Prostate gland (tissue), 2 donors: ENCODE measurements around the gene CNTNAP2.

Experiments used
- POLR2AphosphoS5 ChIP-seq: sonication (generic); formaldehyde crosslinking; IDR thresholded peaks from one replicate; pipeline ENCODE4 v1.6.1; 2017; ENCODE audit warnings: antibody characterized with exemption
- TF ChIP-seq, protein P1 (sequence below), 4 experiments: fragments of 200-600 bp in 2 of 4; fragments of 450-650 bp in 2 of 4; sonication (generic) in 2 of 4; IDR thresholded peaks; 1 replicate in 3 of 4; 2 replicates in 1 of 4; pipeline ENCODE4 v1.5.1; 2016 to 2019; ENCODE audit warnings: antibody characterized with exemption in 4 of 4, mild to moderate bottlenecking in 2 of 4, moderate library complexity in 2 of 4

DNA sequence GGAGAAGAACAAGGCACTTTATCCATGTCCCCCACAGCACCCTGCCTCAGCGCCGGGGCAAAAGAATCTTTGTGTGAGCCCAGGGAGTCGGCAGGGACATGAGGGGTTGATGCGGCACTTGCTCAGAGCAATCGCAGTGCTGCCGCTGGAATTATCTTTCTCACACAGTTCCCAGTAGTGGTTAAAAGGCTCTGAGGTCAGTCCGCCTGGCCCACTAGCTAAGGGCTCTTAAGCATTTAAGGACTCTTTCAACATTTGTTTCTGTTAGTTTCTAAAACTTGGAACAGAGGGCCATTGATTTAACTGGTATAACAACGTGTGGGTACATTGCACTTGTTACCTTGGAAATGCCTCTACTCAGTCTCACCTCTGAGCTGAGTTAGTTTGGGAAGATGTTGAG, 2266.0 kb downstream of the CNTNAP2 start:
- no peak for TF ChIP-seq POLR2AphosphoS5
- TF ChIP-seq, protein P1, sequence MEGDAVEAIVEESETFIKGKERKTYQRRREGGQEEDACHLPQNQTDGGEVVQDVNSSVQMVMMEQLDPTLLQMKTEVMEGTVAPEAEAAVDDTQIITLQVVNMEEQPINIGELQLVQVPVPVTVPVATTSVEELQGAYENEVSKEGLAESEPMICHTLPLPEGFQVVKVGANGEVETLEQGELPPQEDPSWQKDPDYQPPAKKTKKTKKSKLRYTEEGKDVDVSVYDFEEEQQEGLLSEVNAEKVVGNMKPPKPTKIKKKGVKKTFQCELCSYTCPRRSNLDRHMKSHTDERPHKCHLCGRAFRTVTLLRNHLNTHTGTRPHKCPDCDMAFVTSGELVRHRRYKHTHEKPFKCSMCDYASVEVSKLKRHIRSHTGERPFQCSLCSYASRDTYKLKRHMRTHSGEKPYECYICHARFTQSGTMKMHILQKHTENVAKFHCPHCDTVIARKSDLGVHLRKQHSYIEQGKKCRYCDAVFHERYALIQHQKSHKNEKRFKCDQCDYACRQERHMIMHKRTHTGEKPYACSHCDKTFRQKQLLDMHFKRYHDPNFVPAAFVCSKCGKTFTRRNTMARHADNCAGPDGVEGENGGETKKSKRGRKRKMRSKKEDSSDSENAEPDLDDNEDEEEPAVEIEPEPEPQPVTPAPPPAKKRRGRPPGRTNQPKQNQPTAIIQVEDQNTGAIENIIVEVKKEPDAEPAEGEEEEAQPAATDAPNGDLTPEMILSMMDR (IDR thresholded peaks at IDR 0.05), result no peak
